ENCODE measurements around the gene TP63.

The TP63 gene

GRCh38 chr3:189781415-189781814, 150.2 kb downstream of the TP63 start:
- DNase-seq (ENCODE audit: low read depth, low spot score) = no peak
- CTCF ChIA-PET = no interaction called here
- H3K4me3 ChIP-seq (ENCODE audit: low read depth, low read length) = no peak overlapping the region
- TF ChIP-seq CTCF (IDR thresholded peaks at IDR 0.05; ENCODE audit: insufficient read depth, low read length, missing control alignments) = no peak
- POLR2A ChIA-PET = no interaction called here

- POLR2A ChIA-PET = no interaction called here
- TF ChIP-seq CTCF (IDR thresholded peaks at IDR 0.05; ENCODE audit: insufficient read depth, low read length, missing control alignments) = no peak
- CTCF ChIA-PET = interaction anchor here (0.9 to 2.3 kb wide), 5 partner anchors 13 to 331 kb away, joined by 3 to 13 read pairs (median 3); no protein-coding TSS in a partner anchor
- H3K4me3 ChIP-seq (ENCODE audit: low read depth, low read length) = no peak overlapping the region
- no peak for DNase-seq (ENCODE audit: low read depth, low spot score)
These were observed 155.4 kb downstream of the TP63 start for GRCh38 chr3:189786479-189787064.

DNA sequence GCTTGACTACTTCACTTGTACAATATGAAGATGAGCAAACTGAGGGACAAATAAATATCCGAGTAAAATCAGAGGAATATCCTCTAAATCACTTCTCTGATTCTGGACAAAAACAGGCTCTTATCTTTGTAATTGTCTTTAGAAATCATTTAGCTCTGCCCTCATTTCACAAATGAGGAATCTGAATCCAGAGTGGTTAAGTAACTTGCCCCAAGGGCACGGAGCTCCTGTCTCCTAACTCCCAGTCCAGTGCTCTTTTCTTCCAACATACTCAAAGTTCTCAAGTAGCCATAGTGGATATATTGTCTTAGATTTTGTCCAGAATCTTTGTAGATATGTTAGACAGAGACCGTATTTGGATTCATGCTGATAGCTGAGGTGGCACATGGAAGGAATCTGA, 156.0 kb downstream of the TP63 start:
- CTCF ChIA-PET = interaction anchor here (0.9 to 2.3 kb wide), 5 partner anchors 13 to 332 kb away, joined by 3 to 13 read pairs (median 3); no protein-coding TSS in a partner anchor
- DNase-seq (ENCODE audit: low read depth, low spot score) = no peak
- no peak for TF ChIP-seq CTCF (IDR thresholded peaks at IDR 0.05; ENCODE audit: insufficient read depth, low read length, missing control alignments)
- no peak overlapping the region for H3K4me3 ChIP-seq (ENCODE audit: low read depth, low read length)
- POLR2A ChIA-PET = no interaction called here

GRCh38 chr3:189787632-189788031, 156.4 kb downstream of the TP63 start:
- no peak for DNase-seq (ENCODE audit: low read depth, low spot score)
- POLR2A ChIA-PET = no interaction called here
- no peak overlapping the region for H3K4me3 ChIP-seq (ENCODE audit: low read depth, low read length)
- CTCF ChIA-PET = interaction anchor here (0.6 to 2.3 kb wide), 4 partner anchors 12 to 953 kb away, joined by 3 to 13 read pairs (median 4); no protein-coding TSS in a partner anchor
- no peak for TF ChIP-seq CTCF (IDR thresholded peaks at IDR 0.05; ENCODE audit: insufficient read depth, low read length, missing control alignments)

DNA sequence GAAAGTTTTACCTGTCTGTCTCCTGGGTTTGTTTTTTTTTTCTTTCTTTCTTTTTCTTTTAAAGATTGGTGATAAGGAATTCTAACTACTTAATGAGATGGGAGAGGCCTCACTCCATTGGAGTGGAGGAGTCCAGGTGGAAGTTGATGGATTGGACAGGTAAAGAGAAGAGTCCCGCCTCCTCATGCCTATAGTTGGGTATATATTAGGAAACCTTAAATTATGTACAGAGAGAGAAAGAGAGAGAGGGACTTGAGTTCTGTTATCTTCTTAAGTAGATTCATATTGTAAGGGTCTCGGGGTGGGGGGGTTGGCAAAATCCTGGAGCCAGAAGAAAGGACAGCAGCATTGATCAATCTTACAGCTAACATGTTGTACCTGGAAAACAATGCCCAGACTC, 158.2 kb downstream of the TP63 start:
- CTCF ChIA-PET = no interaction called here
- POLR2A ChIA-PET = interaction anchor here (0.7 kb wide), 1 partner anchor 159 kb away, joined by 5 read pairs; no protein-coding TSS in a partner anchor
- H3K4me3 ChIP-seq (ENCODE audit: low read depth, low read length) = no peak overlapping the region
- no peak for TF ChIP-seq CTCF (IDR thresholded peaks at IDR 0.05; ENCODE audit: insufficient read depth, low read length, missing control alignments)
- no peak for DNase-seq (ENCODE audit: low read depth, low spot score)

- CTCF ChIA-PET = interaction anchor here (1.0 kb wide), 3 partner anchors 12 to 522 kb away, joined by 3 to 4 read pairs (median 3); no protein-coding TSS in a partner anchor
- no peak overlapping the region for H3K4me3 ChIP-seq (ENCODE audit: low read depth, low read length)
- POLR2A ChIA-PET = no interaction called here
- DNase-seq (ENCODE audit: low read depth, low spot score) = no peak
- TF ChIP-seq CTCF (IDR thresholded peaks at IDR 0.05; ENCODE audit: insufficient read depth, low read length, missing control alignments) = no peak
These were observed 159.5 kb downstream of the TP63 start for GRCh38 chr3:189790658-189791057.

All from AG04449 (cell line).